ENCODE results near the gene ADAMTS9. TPM values are rescaled to one million over a fixed set of nuclear protein-coding genes. Genes with fewer than 3 reads are reported as not detected.

The ADAMTS9 gene
- total and polyA plus RNA-seq, 10 of the 15 experiments (the other 5 are each of a cell fraction or from before 2014, with no cell fraction given) = 0.08 TPM; not detected in 9

DNA sequence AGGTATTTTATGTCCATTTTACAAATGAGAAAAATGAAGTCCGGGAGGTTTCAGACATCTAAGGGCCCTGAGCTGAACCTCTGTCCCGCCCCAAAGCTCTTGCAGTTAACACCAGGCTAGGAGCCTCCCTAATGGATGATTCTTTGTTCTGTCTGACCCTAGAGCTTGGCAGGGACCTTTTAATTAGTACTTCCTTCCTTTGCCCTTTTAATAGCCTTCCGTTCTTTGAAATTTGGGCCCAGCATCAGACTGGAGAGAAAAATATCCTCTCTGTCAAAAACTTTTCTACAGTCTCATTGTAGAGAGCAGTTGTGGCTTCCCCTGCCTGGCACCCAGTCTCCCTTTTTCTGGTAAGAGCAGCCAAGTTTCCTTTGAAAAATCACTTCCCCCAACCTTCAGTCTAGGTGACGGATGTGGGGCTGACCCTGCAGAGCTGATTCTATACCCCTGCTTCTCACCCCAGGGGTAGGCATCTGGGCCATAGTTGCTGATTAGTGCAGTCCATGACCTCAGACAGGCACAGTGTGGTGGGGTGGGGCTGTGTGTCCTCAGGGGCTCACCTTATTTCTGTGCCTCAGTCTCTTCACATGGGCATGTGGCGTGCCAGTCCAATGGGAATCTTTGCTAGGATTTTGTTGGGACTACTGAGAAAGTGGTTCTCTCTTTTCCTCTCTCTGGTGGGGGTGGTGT is 220.4 kb downstream of the ADAMTS9 start:
- no peaks in the 10 kb centered on the region for H3K27me3 ChIP-seq (replicated peaks in 1 of 2; ENCODE audit: control insufficient read depth in 2 of 2, insufficient read depth in 2 of 2, low read length in 1 of 2)
- SMC1A ChIA-PET (ENCODE audit: uncharacterized antibody, unreplicated experiment) = interaction anchor here (0.7 to 1.8 kb wide), 7 partner anchors 8 to 134 kb away, joined by 3 to 6 read pairs (median 3); no protein-coding TSS in a partner anchor
- no peaks in the 10 kb centered on the region for H3K4me1 ChIP-seq (ENCODE audit: control insufficient read depth, insufficient read depth, low read length)
- TF ChIP-seq IKZF1 (conservative IDR thresholded peaks at IDR 0.05) (no peak), NR2C1 (IDR thresholded peaks at IDR 0.05) (no peak)
- in situ Hi-C loops (cut with MboI) (no loop called here), intact Hi-C loops (cut with micrococcal nuclease; ENCODE audit: unreplicated experiment) (no loop called here)
- POLR2A ChIA-PET = interaction anchor here (0.6 kb wide), 1 partner anchor 64 kb away, joined by 3 read pairs; no protein-coding TSS in a partner anchor
- ATAC-seq (no peak), DNase-seq (ENCODE audit: low read depth, low spot score) (no peak), FAIRE-seq (no peak)
- H4K20me1 ChIP-seq (ENCODE audit: control insufficient read depth, insufficient read depth) = no peaks in the 10 kb centered on the region
- H3K9me3 ChIP-seq (replicated peaks; ENCODE audit: control insufficient read depth, insufficient read depth, low read length) = no peaks in the 10 kb centered on the region
- RAD21 ChIA-PET (ENCODE audit: unreplicated experiment) = interaction anchor here (0.9 to 1.0 kb wide), 3 partner anchors 17 to 124 kb away, joined by 3 to 4 read pairs (median 3); no protein-coding TSS in a partner anchor
- H3K4me2 ChIP-seq (ENCODE audit: control insufficient read depth, insufficient read depth) = no peak overlapping the region
- H2AFZ ChIP-seq (ENCODE audit: control insufficient read depth, low read depth, low read length) = no peak overlapping the region
- H3K4me3 ChIP-seq = no peak overlapping the region
- no peaks in the 10 kb centered on the region for H3K36me3 ChIP-seq (ENCODE audit: control insufficient read depth in 2 of 2, insufficient read depth in 2 of 2, low read length in 1 of 2)
- CTCF ChIA-PET = interaction anchor here (1.3 to 7.8 kb wide), 4 partner anchors 15 to 68 kb away, joined by 3 to 95 read pairs (median 26); no protein-coding TSS in a partner anchor
- BruUV-seq (replicated peaks) = no TSS peak
- no peak overlapping the region for H3K27ac ChIP-seq (ENCODE audit: control insufficient read depth, insufficient read depth)
- H3K79me2 ChIP-seq (ENCODE audit: control insufficient read depth, insufficient read depth, low read length) = no peaks in the 10 kb centered on the region
- no peak overlapping the region for H3K9ac ChIP-seq (ENCODE audit: control insufficient read depth, insufficient read depth, low read length)
- 5% methylated on average over 5 of the region's 5 CpGs for WGBS (ENCODE audit: insufficient coverage, insufficient replicate concordance, low lambda C conversion rate, missing lambda C conversion rate)

Small RNA genes within 50 kb of the gene (small RNA-seq; reads per million reads assigned to genes)
- not detected for gene RNU6-739P
